Activated CD4-positive, alpha-beta T cell treated with anti-CD3 and anti-CD28 coated beads for 36 hours (primary cell): Measurements from ENCODE around the gene AGBL1. TPM values are rescaled to one million over a fixed set of nuclear protein-coding genes. Genes with fewer than 3 reads are reported as not detected.
"Not testable (repeated sequence)": the region's sequence is repeated elsewhere in the genome, so short reads cannot be mapped to it uniquely, and the experiment has no call there.

Source experiments
- ATAC-seq: fragments of 200-7000 bp; cut with Tn5 transposase; one replicate; pipeline ENCODE4 v1.10.0; 2021; ENCODE audit warnings: mild to moderate bottlenecking, moderate library complexity
- CTCF ChIA-PET: fragments of 350-600 bp; sonication (Branson Sonifier 250); formaldehyde crosslinking; loops from one replicate; lab custom pipeline; 2021; ENCODE audit warnings: antibody characterized with exemption; lab: Charles Lee
- POLR2A ChIA-PET: fragments of 350-600 bp; sonication (Branson Sonifier 250); formaldehyde crosslinking; loops from one replicate; lab custom pipeline; 2021; ENCODE audit warnings: antibody characterized with exemption, inconsistent platforms; lab: Charles Lee
- DNase-seq: peaks from one replicate; pipeline ENCODE4 v3.0.0-alpha.2; 2020
- H3K27ac Mint-ChIP-seq: one replicate; pipeline ENCODE4 v1.8.0; 2021; ENCODE audit warnings: mixed read lengths
- H3K27me3 Mint-ChIP-seq: one replicate; pipeline ENCODE4 v1.8.0; 2021; ENCODE audit warnings: mixed read lengths
- H3K36me3 Mint-ChIP-seq: one replicate; pipeline ENCODE4 v1.8.0; 2021; ENCODE audit warnings: low read depth, mixed read lengths
- H3K4me1 Mint-ChIP-seq: one replicate; pipeline ENCODE4 v1.8.0; 2021; ENCODE audit warnings: mixed read lengths
- H3K4me3 Mint-ChIP-seq: one replicate; pipeline ENCODE4 v1.8.0; 2021; ENCODE audit warnings: mild to moderate bottlenecking, moderate library complexity, mixed read lengths
- H3K9me3 Mint-ChIP-seq: one replicate; pipeline ENCODE4 v1.8.0; 2021; ENCODE audit warnings: low read depth, mixed read lengths
- intact Hi-C, 2 experiments: fragments of 100-400 bp; cut with DNase I in 1 of 2; cut with micrococcal nuclease in 1 of 2; formaldehyde crosslinking; loops; one replicate each; pipeline versions ENCODE4 v1.14.2 to v1.15.1; 2022 to 2024; cut with DNase I, micrococcal nuclease
- total RNA-seq, 2 experiments: library from RNA; stranded (reverse); gene quantifications; one replicate each; pipeline ENCODE4 v1.2.3, GENCODE V29; 2021

The AGBL1 gene
- total RNA-seq, 2 experiments from 2014 or later: 0.04 to 0.05 TPM

DNA sequence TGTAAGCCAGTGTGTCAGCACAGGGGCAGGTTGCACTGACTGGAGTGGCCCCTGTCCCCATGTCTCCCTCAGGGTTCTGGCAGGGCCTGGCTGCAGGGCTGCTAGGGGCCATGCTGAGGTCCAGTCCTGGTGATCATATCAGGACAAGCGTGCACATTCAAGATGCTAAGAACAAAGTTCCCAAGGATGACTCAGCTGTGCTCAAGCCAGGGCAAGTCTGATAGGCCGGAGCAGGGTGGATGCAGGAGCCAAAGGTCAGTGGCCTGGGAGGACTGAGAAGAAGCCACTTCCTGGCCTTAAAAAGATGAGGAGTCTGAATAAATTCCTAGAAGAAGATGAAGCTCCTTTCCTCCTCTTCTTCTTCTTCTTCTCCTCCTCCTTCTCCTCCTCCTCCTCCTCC lies 353.2 kb downstream of the AGBL1 start:
- no peaks in the 10 kb centered on the region for H3K9me3 Mint-ChIP-seq
- no peak for DNase-seq
- ChIA-PET POLR2A (no interaction called here), CTCF (interaction anchor here (1.4 kb wide), 1 partner anchor 17 kb away, joined by 3 read pairs; no protein-coding TSS in a partner anchor)
- H3K36me3 Mint-ChIP-seq: no peaks in the 10 kb centered on the region
- no peaks in the 10 kb centered on the region for H3K4me1 Mint-ChIP-seq
- no peak for ATAC-seq
- no peak overlapping the region for H3K27ac Mint-ChIP-seq
- no peak overlapping the region for H3K4me3 Mint-ChIP-seq
- peaks cover 2% of the 10 kb centered on the region for H3K27me3 Mint-ChIP-seq
- intact Hi-C loops: no loop called here

DNA sequence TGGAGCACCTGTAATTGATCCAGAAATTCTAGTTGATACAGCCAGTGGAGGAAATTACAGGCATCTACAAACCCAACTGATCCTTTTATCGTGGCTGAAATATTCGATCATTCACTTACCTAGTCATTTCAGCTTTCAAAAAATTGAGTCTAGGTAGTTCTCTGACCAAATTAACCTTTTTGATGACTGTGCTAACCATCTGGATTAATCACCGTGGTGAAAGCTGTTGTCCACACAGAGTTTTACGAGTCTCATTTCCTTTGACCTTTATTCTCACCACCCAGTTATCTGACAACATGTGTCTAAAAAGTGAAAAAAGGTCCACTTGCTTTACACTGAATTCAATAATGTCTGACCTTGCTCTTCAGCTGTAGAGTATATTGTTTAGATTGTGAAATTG lies 354.3 kb downstream of the AGBL1 start:
- Mint-ChIP-seq H3K4me1 (no peaks in the 10 kb centered on the region), H3K4me3 (no peak overlapping the region), H3K27ac (no peak overlapping the region), H3K9me3 (no peaks in the 10 kb centered on the region), H3K36me3 (no peaks in the 10 kb centered on the region), H3K27me3 (peaks cover 2% of the 10 kb centered on the region)
- intact Hi-C loops: no loop called here
- ChIA-PET POLR2A (no interaction called here), CTCF (no interaction called here)
- ATAC-seq (no peak), DNase-seq (no peak)

GRCh38 chr15:86439614-86440013 lies 359.9 kb downstream of the AGBL1 start:
- no peak for DNase-seq
- Mint-ChIP-seq H3K27ac (no peak overlapping the region), H3K36me3 (no peaks in the 10 kb centered on the region), H3K4me3 (no peak overlapping the region), H3K9me3 (no peaks in the 10 kb centered on the region), H3K27me3 (no peaks in the 10 kb centered on the region), H3K4me1 (no peaks in the 10 kb centered on the region)
- ATAC-seq: no peak
- POLR2A ChIA-PET: no interaction called here
- CTCF ChIA-PET: no interaction called here
- intact Hi-C loops: no loop called here

DNA sequence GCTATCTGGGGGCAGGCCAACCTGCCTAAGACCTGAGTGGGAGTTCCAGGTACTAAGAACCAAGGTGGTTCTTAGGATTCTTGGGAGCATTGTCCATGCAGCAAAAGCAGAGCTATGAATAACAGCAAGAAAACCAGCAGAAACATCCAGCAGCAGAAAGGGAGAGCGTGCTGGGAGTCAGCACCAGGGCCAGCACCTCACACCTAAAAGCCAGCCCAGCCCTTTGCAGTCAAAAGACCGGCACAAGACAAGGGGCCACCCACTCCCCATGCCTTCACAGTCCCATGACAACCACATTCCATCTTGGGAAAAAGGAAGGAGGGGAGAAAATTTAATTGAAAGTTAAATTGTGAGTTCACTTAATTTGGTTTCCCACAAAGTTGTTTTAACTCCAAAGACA lies 364.9 kb downstream of the AGBL1 start:
- Mint-ChIP-seq H3K4me3 (no peak overlapping the region), H3K4me1 (no peaks in the 10 kb centered on the region)

DNA sequence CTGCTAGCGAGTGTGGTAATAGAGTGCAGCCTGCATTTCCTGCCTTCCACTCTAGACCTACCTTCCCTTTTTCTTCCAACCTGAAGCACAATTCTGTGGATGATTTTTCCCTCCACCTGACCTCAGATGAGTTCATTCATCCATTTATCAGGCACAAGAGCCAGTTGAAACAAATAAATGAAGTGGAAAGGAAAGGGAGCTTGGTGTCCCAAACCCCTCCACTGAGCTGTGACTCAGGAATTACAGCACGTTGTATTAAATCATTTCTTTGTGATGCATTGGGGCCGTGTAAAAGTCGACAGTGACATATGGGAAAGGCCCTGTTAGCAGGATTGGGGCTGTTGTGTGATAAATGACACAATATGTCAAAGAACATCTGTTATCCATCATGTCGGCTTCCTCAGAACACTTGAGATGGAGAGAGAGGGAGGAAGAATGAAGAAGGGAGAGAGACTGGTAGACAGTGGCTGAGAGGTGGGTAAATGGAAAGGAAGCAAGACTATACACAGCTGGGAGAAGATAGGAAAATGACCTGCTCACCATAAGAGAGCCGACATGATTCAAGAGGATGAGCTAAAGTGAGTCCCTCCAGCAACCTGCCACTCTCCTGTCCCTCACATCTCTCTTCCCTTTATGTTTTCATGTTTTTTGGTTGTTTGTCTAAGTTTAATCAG lies 366.0 kb downstream of the AGBL1 start:
- Mint-ChIP-seq H3K27me3 (no peaks in the 10 kb centered on the region), H3K4me3 (no peak overlapping the region), H3K9me3 (no peaks in the 10 kb centered on the region), H3K36me3 (no peaks in the 10 kb centered on the region), H3K27ac (no peak overlapping the region), H3K4me1 (no peaks in the 10 kb centered on the region)
- intact Hi-C loops: no loop called here
- CTCF ChIA-PET: no interaction called here
- POLR2A ChIA-PET: no interaction called here
- ATAC-seq (no peak), DNase-seq (no peak)

More for the DNA sequence above, 364.9 kb downstream of the AGBL1 start:
- Mint-ChIP-seq H3K27ac (no peak overlapping the region), H3K27me3 (no peaks in the 10 kb centered on the region), H3K9me3 (no peaks in the 10 kb centered on the region), H3K36me3 (no peaks in the 10 kb centered on the region)
- intact Hi-C loops: no loop called here
- POLR2A ChIA-PET: no interaction called here
- no peak for ATAC-seq
- CTCF ChIA-PET: no interaction called here
- DNase-seq: no peak

DNA sequence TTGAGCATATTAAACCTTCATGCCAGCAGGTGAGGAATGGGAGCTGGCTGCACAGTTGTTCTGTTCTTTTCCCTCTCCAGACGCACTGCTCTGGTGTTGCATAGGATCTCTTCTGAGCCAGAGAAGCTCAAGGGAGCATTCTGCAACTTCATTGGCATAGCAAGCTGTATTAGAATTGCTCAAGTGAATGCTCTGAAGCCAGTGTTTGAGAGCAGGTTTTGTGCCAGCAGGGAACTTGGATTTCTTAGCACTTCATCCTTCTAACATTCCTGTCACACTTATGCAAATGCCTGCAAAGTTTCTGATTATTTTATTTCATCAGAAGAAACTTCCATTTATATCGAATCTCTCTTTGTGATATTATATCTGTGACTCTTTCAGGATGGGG lies 366.6 kb downstream of the AGBL1 start:
- POLR2A ChIA-PET: no interaction called here
- Mint-ChIP-seq H3K27ac (no peak overlapping the region), H3K9me3 (no peaks in the 10 kb centered on the region), H3K4me3 (no peak overlapping the region), H3K36me3 (no peaks in the 10 kb centered on the region), H3K27me3 (no peaks in the 10 kb centered on the region), H3K4me1 (no peaks in the 10 kb centered on the region)
- ATAC-seq (no peak), DNase-seq (no peak)
- intact Hi-C loops: no loop called here
- CTCF ChIA-PET: no interaction called here

- DNase-seq, H3K4me1 Mint-ChIP-seq, intact Hi-C loops, H3K27ac Mint-ChIP-seq, ATAC-seq, H3K27me3 Mint-ChIP-seq, H3K36me3 Mint-ChIP-seq, H3K4me3 Mint-ChIP-seq, POLR2A ChIA-PET, CTCF ChIA-PET: not testable (repeated sequence)
- peaks cover 24% of the 10 kb centered on the region for H3K9me3 Mint-ChIP-seq
Observed at GRCh38 chr15:86465470-86466039, 385.9 kb downstream of the AGBL1 start.

- Mint-ChIP-seq H3K27ac (no peak overlapping the region), H3K4me1 (peaks cover 2% of the 10 kb centered on the region), H3K27me3 (no peaks in the 10 kb centered on the region), H3K9me3 (no peaks in the 10 kb centered on the region), H3K4me3 (no peak overlapping the region), H3K36me3 (no peaks in the 10 kb centered on the region)
- ChIA-PET POLR2A (no interaction called here), CTCF (interaction anchor here (0.6 kb wide), 1 partner anchor 253 kb away, joined by 3 read pairs; no protein-coding TSS in a partner anchor)
- DNase-seq: no peak
- intact Hi-C loops: no loop called here
- ATAC-seq: no peak
Observed at GRCh38 chr15:86481720-86482119, 402.0 kb downstream of the AGBL1 start.

DNA sequence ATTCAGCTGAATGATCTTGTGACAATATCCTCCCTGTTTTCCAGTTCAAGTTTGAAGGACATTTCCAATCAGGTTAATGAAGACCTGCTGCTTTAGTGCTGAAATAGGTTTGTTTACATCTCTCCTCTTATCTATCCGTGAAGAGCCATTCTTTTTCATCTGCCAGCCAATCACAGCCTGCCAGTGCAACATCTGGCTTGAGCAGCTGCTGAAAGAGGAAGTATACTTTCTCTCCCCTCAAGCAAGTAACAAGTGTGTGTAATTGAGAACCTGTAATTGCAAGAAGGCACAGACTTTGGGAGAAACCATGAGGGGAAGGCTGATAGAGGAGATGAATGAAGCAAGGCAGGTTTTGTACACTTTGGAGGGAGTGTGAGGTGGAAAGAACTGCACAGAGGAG lies 404.3 kb downstream of the AGBL1 start:
- intact Hi-C loops: no loop called here
- H3K36me3 Mint-ChIP-seq: no peaks in the 10 kb centered on the region
- CTCF ChIA-PET: interaction anchor here (0.7 kb wide), 1 partner anchor 24 kb away, joined by 3 read pairs; no protein-coding TSS in a partner anchor
- H3K27me3 Mint-ChIP-seq: no peaks in the 10 kb centered on the region
- H3K27ac Mint-ChIP-seq: no peak overlapping the region
- no peaks in the 10 kb centered on the region for H3K9me3 Mint-ChIP-seq
- DNase-seq (no peak), ATAC-seq (no peak)
- peaks cover 2% of the 10 kb centered on the region for H3K4me1 Mint-ChIP-seq
- H3K4me3 Mint-ChIP-seq: no peak overlapping the region
- POLR2A ChIA-PET: no interaction called here

GRCh38 chr15:86488046-86488445 lies 408.4 kb downstream of the AGBL1 start:
- ATAC-seq: no peak
- H3K36me3 Mint-ChIP-seq: no peaks in the 10 kb centered on the region
- peaks cover 3% of the 10 kb centered on the region for H3K4me1 Mint-ChIP-seq
- intact Hi-C loops: no loop called here
- ChIA-PET CTCF (no interaction called here), POLR2A (interaction anchor here (0.6 kb wide), 1 partner anchor 204 kb away, joined by 13 read pairs; no protein-coding TSS in a partner anchor)
- no peaks in the 10 kb centered on the region for H3K27me3 Mint-ChIP-seq
- no peak overlapping the region for H3K4me3 Mint-ChIP-seq
- DNase-seq: no peak
- H3K9me3 Mint-ChIP-seq: peaks cover 1% of the 10 kb centered on the region
- no peak overlapping the region for H3K27ac Mint-ChIP-seq

GRCh38 chr15:86489981-86490380 lies 410.3 kb downstream of the AGBL1 start:
- peaks cover 1% of the 10 kb centered on the region for H3K9me3 Mint-ChIP-seq
- intact Hi-C loops: no loop called here

DNA sequence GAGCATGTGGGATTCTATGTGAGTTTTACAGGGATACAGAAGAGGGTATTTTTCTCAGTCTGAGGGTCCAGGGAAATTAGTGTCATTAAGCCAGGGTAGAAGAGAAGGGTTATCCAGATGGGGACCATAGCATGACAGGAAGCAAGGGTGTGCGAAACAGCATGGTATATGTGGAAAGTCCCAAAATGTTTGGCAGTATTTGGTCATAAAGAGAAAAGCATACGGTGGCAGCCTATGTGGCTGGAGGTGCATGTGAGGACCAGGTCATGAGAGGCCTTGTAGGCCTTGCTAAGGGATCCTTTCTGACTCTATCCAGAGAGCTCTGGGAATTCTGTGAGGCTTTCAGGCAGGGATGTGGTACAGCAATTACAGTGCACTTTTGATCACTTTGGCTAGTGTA lies 411.4 kb downstream of the AGBL1 start:
- Mint-ChIP-seq H3K4me3 (no peak overlapping the region), H3K4me1 (peaks cover 1% of the 10 kb centered on the region), H3K36me3 (no peaks in the 10 kb centered on the region), H3K27me3 (no peaks in the 10 kb centered on the region), H3K27ac (no peak overlapping the region), H3K9me3 (peaks cover 1% of the 10 kb centered on the region)
- ChIA-PET POLR2A (no interaction called here), CTCF (no interaction called here)
- ATAC-seq: no peak
- intact Hi-C loops: no loop called here
- no peak for DNase-seq

More at GRCh38 chr15:86489981-86490380, 410.3 kb downstream of the AGBL1 start:
- ATAC-seq (no peak), DNase-seq (no peak)
- Mint-ChIP-seq H3K36me3 (no peaks in the 10 kb centered on the region), H3K4me1 (peaks cover 1% of the 10 kb centered on the region), H3K4me3 (no peak overlapping the region), H3K27ac (no peak overlapping the region), H3K27me3 (no peaks in the 10 kb centered on the region)
- POLR2A ChIA-PET: no interaction called here
- CTCF ChIA-PET: no interaction called here
